ENCODE results near the gene BRME1.

GRCh38 chr19:13929956-13930355 is 24.0 kb upstream of the BRME1 start:
- TF ChIP-seq POLR2AphosphoS5 (IDR thresholded peaks at IDR 0.05) (no peak), POLR2A (IDR thresholded peaks at IDR 0.05) (no peak), CTCF (IDR thresholded peaks at IDR 0.05) (no peak), EP300 (IDR thresholded peaks at IDR 0.05) (no peak)
